K562 (cell line): ENCODE results near the gene LRRK1. TPM values are rescaled to one million over a fixed set of nuclear protein-coding genes. Genes with fewer than 3 reads are reported as not detected.

Experiments
- ATAC-seq: fragments of 200-7000 bp; cut with Tn5 transposase; 3 replicates; pipeline ENCODE4 v1.9.1; 2020; ENCODE audit warnings: moderate library complexity
- BruUV-seq: library from RNA; stranded (reverse); fragments of 400-500 nt; replicated peaks from 2 replicates; lab custom pipeline; 2021; lab: Mats Ljungman, UMichigan
- CTCF ChIA-PET: fragments of 300-600 bp; formaldehyde crosslinking; extraction: SDS; loops from one replicate; lab custom pipeline; 2021; ENCODE audit warnings: low intra/inter-chr PET ratio; lab: Yijun Ruan, JAX
- POLR2A ChIA-PET: fragments of 300-600, 350-650 bp; sonication (Branson Sonifier 250); formaldehyde crosslinking; extraction: SDS; loops from one replicate; lab custom pipeline; 2021; ENCODE audit warnings: antibody characterized with exemption, inconsistent platforms; lab: Yijun Ruan, JAX
- DNase-seq, 4 experiments: peaks; one replicate each; pipeline versions ENCODE4 v3.0.0 to v3.0.0-alpha.2; 2011 to 2018; ENCODE audit warnings: low spot score in 3 of 4, mixed read lengths in 3 of 4; ENCODE audit errors: extremely low read depth in 1 of 4
- FAIRE-seq: peaks from 2 replicates; lab custom pipeline; 2011; peaks lifted over from hg19 to GRCh38; lab: Jason Lieb, UNC
- H2AFZ ChIP-seq: 2 replicates; pipeline ENCODE4 v1.6.0; 2011; ENCODE audit warnings: low read depth, low read length, control low read depth, inconsistent platforms
- H3K27ac ChIP-seq: fragments of 200-600 bp; 3 replicates; pipeline ENCODE4 v1.8.0; 2011; ENCODE audit warnings: low read depth, mild to moderate bottlenecking, control low read depth, inconsistent platforms, low read length, moderate library complexity, mixed read lengths; ENCODE audit errors: extremely low read depth
- H3K27me3 ChIP-seq, 2 experiments: fragments of 300-600 bp in 1 of 2; 2 replicates in 1 of 2; 3 replicates in 1 of 2; pipeline versions ENCODE4 v1.6.0 to v1.8.0; 2011; ENCODE audit warnings: inconsistent platforms in 2 of 2, low read length in 2 of 2, mild to moderate bottlenecking in 1 of 2, mixed read lengths in 1 of 2, moderate library complexity in 1 of 2; ENCODE audit not compliant: control insufficient read depth in 2 of 2, insufficient read depth in 2 of 2
- H3K36me3 ChIP-seq: fragments of 300-600 bp; 3 replicates; pipeline ENCODE4 v1.8.0; 2011; ENCODE audit warnings: mild to moderate bottlenecking, low read length, inconsistent platforms; ENCODE audit not compliant: control insufficient read depth, insufficient read depth
- H3K4me1 ChIP-seq, 2 experiments: fragments of 200-600 bp in 1 of 2; replicated peaks in 1 of 2; 2 replicates in 1 of 2; 3 replicates in 1 of 2; pipeline versions ENCODE4 v1.5.1 to v1.8.0; 2011; ENCODE audit warnings: inconsistent platforms in 2 of 2, low read length in 2 of 2, mild to moderate bottlenecking in 1 of 2, mixed read lengths in 1 of 2, moderate library complexity in 1 of 2; ENCODE audit not compliant: control insufficient read depth in 2 of 2, insufficient read depth in 2 of 2
- H3K4me2 ChIP-seq: 2 replicates; pipeline ENCODE4 v1.6.1; 2011; ENCODE audit warnings: low read length, control low read depth, inconsistent platforms, mixed read lengths; ENCODE audit not compliant: insufficient read depth
- H3K4me3 ChIP-seq: fragments of 200-600 bp; sonication (generic), shearing (Covaris generic); 2 replicates; pipeline ENCODE4 v1.5.1; 2016; ENCODE audit warnings: control low read depth, inconsistent platforms
- H3K79me2 ChIP-seq: fragments of 200-600 bp; 3 replicates; pipeline ENCODE4 v1.8.0; 2011; ENCODE audit warnings: low read length, inconsistent platforms; ENCODE audit not compliant: control insufficient read depth, insufficient read depth
- H3K9ac ChIP-seq, 2 experiments: 2 replicates each; pipeline versions ENCODE4 v1.6.0 to v1.6.1; 2011; ENCODE audit warnings: low read depth in 2 of 2, low read length in 2 of 2, control low read depth in 1 of 2, inconsistent platforms in 1 of 2, mild to moderate bottlenecking in 1 of 2, mixed read lengths in 1 of 2; ENCODE audit not compliant: insufficient read depth in 1 of 2
- H3K9me1 ChIP-seq: one replicate; pipeline ENCODE4 v1.6.0; 2011; ENCODE audit warnings: inconsistent platforms, mild to moderate bottlenecking, low read length, moderate library complexity; ENCODE audit not compliant: control insufficient read depth, insufficient read depth
- H3K9me3 ChIP-seq: replicated peaks from 2 replicates; pipeline ENCODE4 v1.5.1; 2011; ENCODE audit warnings: low read depth, low read length, inconsistent platforms; ENCODE audit not compliant: control insufficient read depth, insufficient read depth
- H4K20me1 ChIP-seq: replicated peaks from 2 replicates; pipeline ENCODE4 v1.6.1; 2011; ENCODE audit warnings: low read length, inconsistent platforms, mixed read lengths; ENCODE audit not compliant: control insufficient read depth, insufficient read depth
- CBFA2T3 ChIP-seq: fragments of 450-650 bp; IDR thresholded peaks from 2 replicates; pipeline ENCODE4 v1.6.1; 2017
- CREB1 ChIP-seq, 2 experiments: sonication (generic) in 1 of 2; formaldehyde crosslinking in 1 of 2; IDR thresholded peaks; 2 replicates each; pipeline versions ENCODE4 v1.6.1 to v1.8.0; 2012 to 2022; ENCODE audit warnings: inconsistent platforms in 1 of 2, mild to moderate bottlenecking in 1 of 2, missing genetic modification reagents in 1 of 2, moderate library complexity in 1 of 2
- HIVEP1 ChIP-seq: fragments of 250-450 bp; sonication (Bioruptor Pico); IDR thresholded peaks from 2 replicates; pipeline ENCODE4 v1.4.0; 2020; ENCODE audit warnings: mild to moderate bottlenecking
- MECOM ChIP-seq: fragments of 250-450 bp; sonication (Bioruptor Pico); IDR thresholded peaks from 2 replicates; pipeline ENCODE4 v1.8.0; 2022; ENCODE audit warnings: inconsistent platforms
- MTA1 ChIP-seq: fragments of 450-650 bp; IDR thresholded peaks from 2 replicates; pipeline ENCODE4 v1.6.1; 2017; ENCODE audit warnings: borderline replicate concordance
- POLR2A ChIP-seq: fragments of 450-650 bp; conservative IDR thresholded peaks from 2 replicates; pipeline ENCODE4 v1.6.1; 2016
- RAD51 ChIP-seq: fragments of 450-650 bp; IDR thresholded peaks from 2 replicates; pipeline ENCODE4 v1.7.1; 2016; ENCODE audit warnings: low read depth, mild to moderate bottlenecking, borderline replicate concordance
- RB1 ChIP-seq: fragments of 450-650 bp; IDR thresholded peaks from 2 replicates; pipeline ENCODE4 v1.6.1; 2017; ENCODE audit warnings: low read depth, mild to moderate bottlenecking
- RNF2 ChIP-seq: sonication (generic); IDR thresholded peaks from 2 replicates; pipeline ENCODE4 v1.6.1; 2016
- ZBTB17 ChIP-seq: fragments of 450-650 bp; formaldehyde crosslinking; IDR thresholded peaks from 2 replicates; pipeline ENCODE4 v1.4.0; 2020; ENCODE audit warnings: mild to moderate bottlenecking
- ZNF253 ChIP-seq: fragments of 250-450 bp; sonication (Bioruptor Pico); conservative IDR thresholded peaks from 2 replicates; pipeline ENCODE4 v1.6.1; 2021; ENCODE audit warnings: mild to moderate bottlenecking
- WGBS: fragments of 100-300 bp; shearing (Covaris generic); methylation state at CpG from one replicate; pipeline ENCODE4 v1.1.6; 2016; ENCODE audit warnings: low coverage, mixed read lengths; ENCODE audit not compliant: insufficient coverage; ENCODE audit errors: missing lambda C conversion rate; 5-methylcytosine and 5-hydroxymethylcytosine counted together
- in situ Hi-C: fragments of 300-500 bp; cut with MboI; formaldehyde crosslinking; loops from 4 replicates; pipeline ENCODE4 v1.15.0; 2018; ENCODE audit warnings: inconsistent platforms, mixed read lengths
- intact Hi-C: fragments of 100-400 bp; cut with micrococcal nuclease; formaldehyde crosslinking; loops from 2 replicates; pipeline ENCODE4 v1.14.2; 2022
- polyA plus RNA-seq, 8 experiments: library from polyadenylated mRNA; depleted of rRNA in 4 of 8; stranded (reverse) in 5 of 8; unstranded in 3 of 8; fragments of >200 nt; fragmentation: Nextera tagmentation in 2 of 8; fragmentation: Illumina TruSeq in 1 of 8; extraction: Ambion mirVana in 2 of 8; extraction: Trizol in 1 of 8; gene quantifications; 2 replicates each; pipeline versions ENCODE4 v1.2.1 to v1.2.3, GENCODE V29; 2011 to 2014; ENCODE audit warnings: inconsistent platforms in 1 of 8, missing spikeins in 1 of 8
- total RNA-seq, 7 experiments: library from RNA; depleted of rRNA in 6 of 7; stranded (reverse); fragments of >200 nt in 6 of 7; fragmentation: Illumina TruSeq in 2 of 7; extraction: Trizol in 2 of 7; gene quantifications; 2 replicates each; pipeline versions ENCODE4 v1.2.1 to v1.2.3, GENCODE V29; 2011 to 2021; ENCODE audit warnings: low replicate concordance in 1 of 7

LRRK1 gene
- total and polyA plus RNA-seq, 9 of the 15 experiments (the other 6 are each of a cell fraction or from before 2014, with no cell fraction given) = 0.01 to 1.5 (median 0.11) TPM

DNA sequence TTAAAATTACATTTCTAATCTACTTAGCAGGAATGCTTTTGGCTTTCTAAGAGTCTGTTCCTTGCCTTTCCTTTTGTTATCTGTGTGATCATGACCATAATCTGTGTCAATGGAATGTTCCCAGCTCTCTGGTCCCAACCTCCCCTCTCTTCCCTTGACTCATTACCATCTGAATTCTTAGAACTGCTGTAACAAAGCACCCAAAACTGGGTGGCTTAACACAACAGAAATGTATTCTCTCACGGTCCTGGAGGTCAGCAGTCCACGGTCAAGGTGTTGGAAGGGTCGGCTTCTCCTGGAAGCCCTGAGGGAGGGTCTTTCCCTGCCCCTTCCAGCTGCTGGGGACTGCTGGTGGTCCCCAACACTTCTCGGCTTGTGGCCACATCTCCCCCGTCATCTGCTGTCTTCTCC is 81.1 kb downstream of the LRRK1 start:
- intact Hi-C loops (loop anchor here (10.0 kb wide), 1 partner anchor 1725 kb away; no protein-coding TSS in a partner anchor), in situ Hi-C loops (no loop called here)
- no peak overlapping the region for H3K4me2 ChIP-seq
- CTCF ChIA-PET = no interaction called here
- no peaks in the 10 kb centered on the region; a peak in 1 of 5 replicates for H3K4me1 ChIP-seq
- H3K27ac ChIP-seq = no peak overlapping the region
- peaks cover 0 to 35% of the 10 kb centered on the region in 2 experiments; a peak in 3 of 5 replicates for H3K27me3 ChIP-seq
- BruUV-seq = no TSS peak
- no peak for FAIRE-seq
- no peak for ATAC-seq
- H3K36me3 ChIP-seq = no peaks in the 10 kb centered on the region
- H2AFZ ChIP-seq = no peak overlapping the region
- no peak overlapping the region; a peak in 1 of 4 replicates for H3K9ac ChIP-seq
- no peak for DNase-seq
- H3K79me2 ChIP-seq = no peaks in the 10 kb centered on the region
- no peaks in the 10 kb centered on the region for H3K9me3 ChIP-seq
- WGBS = 2% methylated on average over 5 of the region's 5 CpGs
- no peak for TF ChIP-seq ZNF253 (CRISPR knock-in tag)
- no peak for TF ChIP-seq RAD51
- TF ChIP-seq HIVEP1 (CRISPR knock-in tag) = no peak
- TF ChIP-seq MTA1 = no peak
- TF ChIP-seq MECOM (CRISPR knock-in tag) = no peak
- H3K9me1 ChIP-seq = no peaks in the 10 kb centered on the region
- POLR2A ChIA-PET = no interaction called here
- no peaks in the 10 kb centered on the region; the same call in 1 of the 2 replicates for H4K20me1 ChIP-seq
- H3K4me3 ChIP-seq = no peak overlapping the region

DNA sequence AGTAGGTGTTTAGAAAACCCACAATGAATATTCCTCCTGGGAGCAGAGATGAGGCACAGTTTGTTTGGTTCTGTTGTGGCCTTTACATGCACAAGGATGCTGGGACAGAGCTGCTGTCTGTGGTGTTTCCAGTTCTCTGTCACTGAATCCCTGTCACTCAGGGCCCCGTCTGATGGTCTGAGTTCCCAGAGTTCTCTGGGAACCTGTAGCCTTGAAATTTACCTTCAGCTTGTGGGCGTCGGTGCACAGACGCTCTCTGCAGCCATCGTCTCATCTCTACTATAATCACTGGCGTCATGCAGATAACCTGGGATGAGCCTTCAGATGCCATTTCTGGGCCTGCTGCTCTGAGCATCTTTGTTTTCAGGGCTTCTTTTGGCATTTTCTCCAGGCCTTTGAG is 81.9 kb downstream of the LRRK1 start:
- WGBS = 0% methylated on average over 6 of the region's 6 CpGs
- in situ Hi-C loops = no loop called here
- intact Hi-C loops = loop anchor here (10.0 kb wide), 1 partner anchor 1726 kb away; no protein-coding TSS in a partner anchor
- TF ChIP-seq RNF2 = no peak
- no peak for TF ChIP-seq RB1
- TF ChIP-seq ZBTB17 = no peak
- no peak for TF ChIP-seq CREB1 (IDR thresholded peaks at IDR 0.05)
- TF ChIP-seq CREB1 (CRISPR knock-in tag; IDR thresholded peaks at IDR 0.05) = no peak
- no peak for TF ChIP-seq CBFA2T3
- no peak for TF ChIP-seq POLR2A

More for the DNA sequence above, 81.9 kb downstream of the LRRK1 start:
- no peaks in the 10 kb centered on the region for H3K9me1 ChIP-seq
- H3K9me3 ChIP-seq = no peaks in the 10 kb centered on the region
- H3K4me2 ChIP-seq = no peak overlapping the region
- no TSS peak for BruUV-seq
- H3K27me3 ChIP-seq = peaks cover 0 to 28% of the 10 kb centered on the region in 2 experiments; a peak in 3 of 5 replicates
- POLR2A ChIA-PET = no interaction called here
- no peaks in the 10 kb centered on the region; a peak in 1 of 5 replicates for H3K4me1 ChIP-seq
- CTCF ChIA-PET = no interaction called here
- H3K79me2 ChIP-seq = no peaks in the 10 kb centered on the region
- ATAC-seq (no peak), DNase-seq (no peak), FAIRE-seq (no peak)
- no peak overlapping the region for H3K9ac ChIP-seq
- H3K36me3 ChIP-seq = no peaks in the 10 kb centered on the region
- H4K20me1 ChIP-seq = no peaks in the 10 kb centered on the region; the same call in 1 of the 2 replicates
- H3K4me3 ChIP-seq = no peak overlapping the region
- H2AFZ ChIP-seq = no peak overlapping the region
- H3K27ac ChIP-seq = no peak overlapping the region
